WI38 (cell line): ENCODE data around the gene SARS2.

Experiments
- H3K4me3 ChIP-seq: 2 replicates; pipeline ENCODE4 v1.5.1; 2011; ENCODE audit warnings: low read depth, mild to moderate bottlenecking, control low read depth, low read length
- CTCF ChIP-seq: IDR thresholded peaks from 2 replicates; pipeline ENCODE4 v1.5.1; 2012; ENCODE audit warnings: low read depth, mild to moderate bottlenecking, control low read depth, low read length

The SARS2 gene

GRCh38 chr19:38915329-38916321, 14.9 kb downstream of the SARS2 start:
- no peak overlapping the region for H3K4me3 ChIP-seq
- TF ChIP-seq CTCF: no peak

GRCh38 chr19:38913958-38914357, 16.6 kb downstream of the SARS2 start:
- TF ChIP-seq CTCF: no peak
- H3K4me3 ChIP-seq: no peak overlapping the region

GRCh38 chr19:38912600-38913514, 17.7 kb downstream of the SARS2 start:
- TF ChIP-seq CTCF: no peak
- no peak overlapping the region for H3K4me3 ChIP-seq

- no peak for TF ChIP-seq CTCF
Observed at GRCh38 chr19:38911388-38912001, 19.1 kb downstream of the SARS2 start.

GRCh38 chr19:38910488-38910887, 20.1 kb downstream of the SARS2 start:
- TF ChIP-seq CTCF: no peak

More at GRCh38 chr19:38911388-38912001, 19.1 kb downstream of the SARS2 start:
- H3K4me3 ChIP-seq: no peak overlapping the region

GRCh38 chr19:38908911-38909310, 21.7 kb downstream of the SARS2 start:
- H3K4me3 ChIP-seq: no peak overlapping the region
- no peak for TF ChIP-seq CTCF

More at GRCh38 chr19:38910488-38910887, 20.1 kb downstream of the SARS2 start:
- H3K4me3 ChIP-seq: no peak overlapping the region
